Stimulated activated CD8-positive, alpha-beta memory T cell treated with anti-CD3 and anti-CD28 coated beads, Interleukin-15, amount 100 ng/mL, for 4 hours (primary cell): ENCODE results near the gene PGAP6.
"Not testable (repeated sequence)": the region's sequence is repeated elsewhere in the genome, so short reads cannot be mapped to it uniquely, and the experiment has no call there.

Source experiments
- DNase-seq, 2 donors: peaks; one replicate each; pipeline ENCODE4 v3.0.0-alpha.2; 2020; ENCODE audit warnings: low read depth in 2 of 2

Gene PGAP6

GRCh38 chr16:381789-382717 is at the start of gene PGAP6:
TSS of gene PGAP6 (minus strand) at chr16:381978. CDS start at chr16:381821, 157 bp downstream.
- DNase-seq, result peak; percentile 31 to 38

GRCh38 chr16:430904-431303 is 49.1 kb upstream of the PGAP6 start:
- no peak for DNase-seq

DNA sequence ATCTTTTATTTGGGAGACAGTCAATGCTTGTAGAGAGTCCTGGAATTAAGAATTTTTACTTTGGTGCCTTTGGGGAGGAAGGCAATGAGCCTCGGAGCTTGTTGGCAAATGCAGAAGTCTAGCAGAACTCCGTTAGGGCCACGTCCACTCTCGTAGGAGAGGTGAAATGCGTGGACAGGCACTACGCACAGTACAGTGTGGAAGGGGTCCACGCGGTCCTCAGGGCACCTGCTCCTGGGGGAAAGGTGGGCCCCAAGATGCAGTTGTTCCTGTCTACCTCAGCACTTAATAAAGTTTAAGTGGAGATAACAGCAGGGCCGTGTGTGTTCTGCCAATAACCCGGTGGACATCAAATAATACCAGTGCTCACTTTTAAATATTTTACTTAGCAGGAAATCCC is 45.5 kb upstream of the PGAP6 start:
- no peak for DNase-seq

DNA sequence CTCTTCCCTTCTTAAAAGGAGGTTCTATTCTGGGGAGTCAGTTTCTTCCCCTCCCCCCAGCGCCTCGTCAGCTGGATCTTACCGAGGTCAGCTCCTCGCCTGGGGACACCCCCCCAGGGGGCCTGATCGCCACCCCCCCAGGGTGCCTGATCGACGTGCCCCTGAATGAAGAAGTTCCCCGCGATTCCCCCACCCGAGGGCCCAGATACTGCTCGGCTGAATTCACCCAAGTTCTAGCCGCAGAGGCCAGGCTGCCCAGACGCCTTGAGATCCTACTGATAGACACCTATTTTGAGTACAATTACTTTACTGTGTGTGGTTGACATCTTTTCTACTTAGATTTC is 45.1 kb upstream of the PGAP6 start:
- DNase-seq, result no peak

GRCh38 chr16:426115-426905 is 44.5 kb upstream of the PGAP6 start:
- no peak for DNase-seq

- DNase-seq, result no peak
These were observed 43.9 kb upstream of the PGAP6 start for GRCh38 chr16:425740-426114.

DNA sequence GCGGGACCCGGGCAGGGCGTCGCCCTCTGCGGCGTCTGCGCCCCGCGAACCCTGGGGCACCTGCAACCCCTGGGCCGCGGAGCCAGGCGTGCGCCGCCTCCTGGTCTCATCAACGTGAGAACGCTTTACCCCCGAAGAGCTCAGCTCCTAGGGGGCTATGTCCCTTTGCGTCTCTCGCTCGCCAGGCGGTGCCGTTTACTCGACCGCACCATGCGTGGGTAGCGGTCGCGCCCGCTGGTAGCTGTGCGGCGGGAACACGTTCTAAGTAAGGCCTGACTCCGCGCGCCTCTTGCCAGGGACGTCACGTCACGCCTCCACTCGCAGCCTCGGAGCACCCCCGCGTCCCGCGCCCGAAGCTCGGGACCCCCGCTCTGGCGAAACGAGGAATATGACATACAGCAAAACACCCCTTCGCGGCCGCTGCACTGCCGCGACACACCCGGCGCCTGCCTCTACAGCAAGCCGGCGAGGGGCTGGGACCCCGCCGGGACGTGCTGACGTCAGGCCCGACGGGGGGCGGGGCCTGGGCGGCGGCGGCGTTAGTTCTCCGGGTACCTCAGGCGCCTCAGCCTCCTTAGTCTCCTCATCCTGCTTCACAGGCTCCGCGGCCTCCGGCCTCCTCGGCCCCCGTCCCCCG is 43.4 kb upstream of the PGAP6 start, which contains the start of gene RAB11FIP3:
Gene RAB11FIP3 (plus strand): TSS at position 568 of the 637 bp plus-strand sequence. CDS start 358 bp downstream, outside the sequence.
- DNase-seq, result peak; percentile 63 to 77

GRCh38 chr16:424623-425081 is 42.9 kb upstream of the PGAP6 start:
- no peak for DNase-seq

DNA sequence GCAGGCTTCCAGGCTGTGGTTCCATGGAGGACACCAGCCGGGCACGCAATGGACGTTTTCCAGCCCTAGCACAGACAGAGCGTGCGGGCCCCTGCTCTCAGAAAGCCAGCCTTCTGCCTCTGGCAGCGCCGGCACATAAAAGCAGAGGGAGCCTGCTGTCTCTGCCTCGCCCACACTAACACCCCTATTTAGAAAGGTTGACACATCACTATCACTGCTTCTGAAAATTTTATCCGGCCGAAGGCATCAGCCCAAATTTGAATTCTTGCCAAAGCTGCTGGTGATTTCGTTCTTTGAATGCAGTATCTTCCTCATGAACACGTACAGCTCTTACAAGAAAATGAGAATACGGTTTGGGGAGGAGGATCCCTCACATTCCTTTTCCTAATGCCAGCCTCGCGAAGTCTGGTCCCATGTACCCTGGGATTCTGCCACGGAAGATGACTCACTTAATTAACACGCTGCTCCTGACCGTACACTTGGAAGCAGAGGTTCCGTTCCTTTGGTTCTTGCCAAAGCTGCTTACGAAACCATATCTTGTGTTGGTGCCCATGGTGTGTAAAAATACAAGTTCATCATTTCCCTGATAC is 42.4 kb upstream of the PGAP6 start:
- DNase-seq, result no peak

GRCh38 chr16:422179-422578 is 40.4 kb upstream of the PGAP6 start:
- not testable (repeated sequence) for DNase-seq

GRCh38 chr16:415170-415498 is 33.4 kb upstream of the PGAP6 start:
- DNase-seq, result not testable (repeated sequence)

DNA sequence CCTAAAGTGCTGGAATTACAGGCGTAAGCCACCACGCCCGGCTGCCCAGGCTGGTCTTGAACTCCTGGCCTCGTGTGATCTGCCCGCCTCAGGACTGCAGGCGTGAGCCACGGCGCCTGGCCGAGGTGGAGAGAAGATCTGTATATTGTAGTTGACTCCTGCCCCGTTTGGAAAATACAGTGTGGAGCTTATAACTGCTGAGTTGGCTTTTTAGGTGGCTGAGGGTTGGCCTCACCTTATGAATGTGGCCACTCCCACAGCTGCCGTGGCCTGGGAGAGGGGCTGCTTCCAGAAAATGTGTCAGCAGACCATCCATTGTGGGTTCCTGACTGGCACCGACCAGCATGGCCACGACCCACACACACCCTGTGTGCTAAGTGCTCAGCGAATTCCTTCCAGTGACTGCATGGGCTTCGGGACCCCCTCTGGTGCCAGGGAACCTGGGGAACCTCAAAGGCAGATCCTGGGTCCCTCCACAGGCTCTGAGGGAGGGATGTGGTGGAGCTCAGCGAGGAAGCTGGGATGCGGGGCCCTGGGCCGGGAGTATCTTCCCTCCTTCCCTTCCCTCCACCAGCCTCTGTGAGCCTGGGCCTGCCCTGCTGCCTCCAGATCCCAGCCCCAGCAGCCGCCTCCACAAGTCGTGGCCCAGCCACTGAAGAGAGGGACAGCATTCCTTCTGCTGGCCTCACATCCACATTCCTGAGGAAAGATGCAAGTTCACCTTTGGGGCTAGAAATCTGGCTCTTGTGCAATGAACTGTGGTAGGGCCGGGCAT is 32.8 kb upstream of the PGAP6 start:
- no peak for DNase-seq

DNA sequence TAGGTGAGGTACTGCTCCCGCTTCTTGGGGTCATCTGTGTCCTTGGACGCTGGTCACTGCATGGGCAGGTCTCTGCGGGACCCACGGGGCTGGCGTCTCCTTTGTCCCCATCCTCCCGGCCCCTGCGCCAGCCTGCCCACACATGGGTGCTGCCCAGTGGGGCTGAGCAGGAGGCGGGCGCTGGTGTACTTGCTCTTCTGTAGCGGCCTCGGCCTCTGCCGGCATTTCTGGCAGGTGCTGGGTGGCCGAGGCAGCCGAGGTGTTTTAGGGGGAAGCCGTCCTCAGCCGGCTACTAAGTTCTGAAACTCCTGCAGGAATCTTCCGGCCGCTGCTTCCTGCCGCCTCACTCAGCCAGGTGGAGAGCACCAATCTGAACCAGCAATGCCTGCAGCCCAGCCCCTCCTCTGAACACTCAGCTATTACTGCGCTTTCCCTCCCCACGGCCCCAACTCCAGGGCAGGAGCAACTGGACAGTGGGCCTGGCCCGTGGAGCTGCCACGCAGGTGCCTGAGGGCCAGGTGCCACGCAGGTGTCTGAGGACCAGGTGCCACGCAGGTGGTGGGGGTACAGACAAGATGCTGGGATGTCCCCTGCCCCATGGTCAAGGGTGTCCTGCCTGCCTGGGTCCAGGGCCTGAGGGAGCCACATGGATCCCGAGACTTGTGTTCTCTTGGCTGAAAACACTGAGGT is 29.9 kb upstream of the PGAP6 start:
- DNase-seq, result no peak

GRCh38 chr16:410516-411178 is 28.9 kb upstream of the PGAP6 start:
- DNase-seq, result no peak

GRCh38 chr16:407253-407652 is 25.5 kb upstream of the PGAP6 start:
- DNase-seq, result no peak

- no peak for DNase-seq
These were observed 24.0 kb upstream of the PGAP6 start for GRCh38 chr16:405548-406506.

DNA sequence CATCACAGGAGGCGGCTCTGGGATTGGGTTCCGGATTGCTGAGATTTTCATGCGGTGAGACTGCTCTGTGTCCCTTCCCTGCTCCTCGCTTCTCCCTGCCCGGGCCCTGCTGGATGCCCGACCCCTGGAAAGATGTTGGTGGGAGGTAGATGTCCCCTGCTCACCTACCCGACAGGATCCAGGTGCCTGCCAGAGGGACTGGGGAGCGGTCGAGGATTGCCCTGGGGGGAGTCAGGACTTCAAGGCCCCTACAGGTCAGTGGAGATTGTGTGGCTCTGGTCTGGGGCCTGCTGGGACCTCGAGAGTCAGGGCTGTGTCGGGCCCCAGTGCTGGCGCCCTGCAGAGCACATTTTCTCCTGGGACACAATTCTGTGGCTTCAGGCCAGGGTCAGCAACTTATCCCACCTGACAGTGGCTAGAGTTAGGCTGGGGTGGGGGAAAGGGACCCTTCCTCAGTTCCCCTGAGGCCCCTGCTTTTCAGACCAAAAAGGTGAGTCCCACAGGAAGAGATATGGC is 23.3 kb upstream of the PGAP6 start:
- DNase-seq, result no peak
